Mammary epithelial cell (primary cell): ENCODE results near the gene MRI1.

ENCODE experiments used
- EZH2 ChIP-seq: IDR thresholded peaks from 2 replicates; pipeline ENCODE4 v1.6.1; 2012; ENCODE audit warnings: low read length, inconsistent platforms, borderline replicate concordance
- TF ChIP-seq, protein P1 (sequence below), 2 donors: IDR thresholded peaks in 1 of 2; conservative IDR thresholded peaks in 1 of 2; 2 replicates each; pipeline ENCODE4 v1.5.1; 2011 to 2012; ENCODE audit warnings: inconsistent platforms in 2 of 2, low read length in 2 of 2, mild to moderate bottlenecking in 2 of 2, control low read depth in 1 of 2, low read depth in 1 of 2; ENCODE audit not compliant: insufficient read depth in 1 of 2; ENCODE audit errors: extremely low read depth in 1 of 2

DNA sequence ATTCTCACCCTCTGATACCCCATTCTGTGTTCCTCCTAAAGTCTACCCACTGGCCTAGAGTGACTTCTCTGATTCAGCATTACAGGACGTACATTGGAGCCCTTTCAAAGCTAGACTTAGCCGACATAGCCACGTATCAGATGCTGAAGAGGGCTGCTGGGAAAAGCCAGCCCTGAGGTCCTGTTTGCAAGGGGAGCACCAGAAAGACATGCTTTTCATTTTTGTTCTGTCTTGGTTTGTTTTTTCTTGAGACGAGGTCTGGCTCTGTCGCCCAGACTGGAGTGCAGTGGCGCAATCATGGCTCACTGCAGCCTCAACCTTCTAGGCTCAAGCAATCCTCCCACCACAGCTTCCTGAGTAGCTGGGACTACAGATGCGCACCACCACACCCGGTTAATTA lies 24.7 kb downstream of the MRI1 start:
- TF ChIP-seq, protein P1, sequence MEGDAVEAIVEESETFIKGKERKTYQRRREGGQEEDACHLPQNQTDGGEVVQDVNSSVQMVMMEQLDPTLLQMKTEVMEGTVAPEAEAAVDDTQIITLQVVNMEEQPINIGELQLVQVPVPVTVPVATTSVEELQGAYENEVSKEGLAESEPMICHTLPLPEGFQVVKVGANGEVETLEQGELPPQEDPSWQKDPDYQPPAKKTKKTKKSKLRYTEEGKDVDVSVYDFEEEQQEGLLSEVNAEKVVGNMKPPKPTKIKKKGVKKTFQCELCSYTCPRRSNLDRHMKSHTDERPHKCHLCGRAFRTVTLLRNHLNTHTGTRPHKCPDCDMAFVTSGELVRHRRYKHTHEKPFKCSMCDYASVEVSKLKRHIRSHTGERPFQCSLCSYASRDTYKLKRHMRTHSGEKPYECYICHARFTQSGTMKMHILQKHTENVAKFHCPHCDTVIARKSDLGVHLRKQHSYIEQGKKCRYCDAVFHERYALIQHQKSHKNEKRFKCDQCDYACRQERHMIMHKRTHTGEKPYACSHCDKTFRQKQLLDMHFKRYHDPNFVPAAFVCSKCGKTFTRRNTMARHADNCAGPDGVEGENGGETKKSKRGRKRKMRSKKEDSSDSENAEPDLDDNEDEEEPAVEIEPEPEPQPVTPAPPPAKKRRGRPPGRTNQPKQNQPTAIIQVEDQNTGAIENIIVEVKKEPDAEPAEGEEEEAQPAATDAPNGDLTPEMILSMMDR (conservative IDR thresholded peaks at IDR 0.05 in 1 of 2, IDR thresholded peaks at IDR 0.05 in 1 of 2; ENCODE audit: extremely low read depth in 1 of 2, insufficient read depth in 1 of 2, low read depth in 1 of 2, low read length in 2 of 2): no peak
- no peak for TF ChIP-seq EZH2
